Neural progenitor cell (in vitro differentiated cells): ENCODE data around the gene MEST.

Experiments used
- EZH2 ChIP-seq: fragments of 200-600 bp; sonication (generic); IDR thresholded peaks from 2 replicates; pipeline ENCODE4 v1.6.1; 2017; ENCODE audit warnings: antibody characterized with exemption, mild to moderate bottlenecking, moderate library complexity
- EZH2phosphoT487 ChIP-seq: fragments of 200-600 bp; sonication (generic); IDR thresholded peaks from 2 replicates; pipeline ENCODE4 v1.6.1; 2017; ENCODE audit warnings: antibody characterized with exemption
- TF ChIP-seq, protein P1 (sequence below): fragments of 200-600 bp; sonication (generic); IDR thresholded peaks from 2 replicates; pipeline ENCODE4 v1.5.1; 2017; ENCODE audit warnings: antibody characterized with exemption, mild to moderate bottlenecking

DNA sequence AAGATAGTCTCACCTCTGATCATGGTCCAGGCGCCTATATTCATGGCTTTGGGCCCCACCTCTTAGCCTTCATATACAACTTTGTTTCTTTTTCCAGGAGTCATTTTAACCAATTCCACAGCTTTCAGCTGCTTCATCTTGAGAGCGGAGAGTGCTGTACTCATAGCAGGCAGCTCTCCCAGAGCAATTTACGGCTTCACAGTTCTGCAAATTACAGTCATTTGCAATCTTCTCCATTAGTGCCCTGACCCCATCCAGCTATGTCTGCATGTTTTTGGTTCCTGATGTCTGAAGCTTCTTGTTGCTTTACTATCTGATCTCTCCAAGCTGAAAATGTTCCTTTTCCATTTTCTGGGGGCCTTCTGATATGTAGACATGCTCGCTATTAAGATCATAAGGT lies 18.0 kb upstream of the MEST start:
- TF ChIP-seq, protein P1, sequence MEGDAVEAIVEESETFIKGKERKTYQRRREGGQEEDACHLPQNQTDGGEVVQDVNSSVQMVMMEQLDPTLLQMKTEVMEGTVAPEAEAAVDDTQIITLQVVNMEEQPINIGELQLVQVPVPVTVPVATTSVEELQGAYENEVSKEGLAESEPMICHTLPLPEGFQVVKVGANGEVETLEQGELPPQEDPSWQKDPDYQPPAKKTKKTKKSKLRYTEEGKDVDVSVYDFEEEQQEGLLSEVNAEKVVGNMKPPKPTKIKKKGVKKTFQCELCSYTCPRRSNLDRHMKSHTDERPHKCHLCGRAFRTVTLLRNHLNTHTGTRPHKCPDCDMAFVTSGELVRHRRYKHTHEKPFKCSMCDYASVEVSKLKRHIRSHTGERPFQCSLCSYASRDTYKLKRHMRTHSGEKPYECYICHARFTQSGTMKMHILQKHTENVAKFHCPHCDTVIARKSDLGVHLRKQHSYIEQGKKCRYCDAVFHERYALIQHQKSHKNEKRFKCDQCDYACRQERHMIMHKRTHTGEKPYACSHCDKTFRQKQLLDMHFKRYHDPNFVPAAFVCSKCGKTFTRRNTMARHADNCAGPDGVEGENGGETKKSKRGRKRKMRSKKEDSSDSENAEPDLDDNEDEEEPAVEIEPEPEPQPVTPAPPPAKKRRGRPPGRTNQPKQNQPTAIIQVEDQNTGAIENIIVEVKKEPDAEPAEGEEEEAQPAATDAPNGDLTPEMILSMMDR: no peak
- no peak for TF ChIP-seq EZH2
- no peak for TF ChIP-seq EZH2phosphoT487
